SK-N-SH (cell line): ENCODE results near the gene RNF151.

Source experiments
- JUND ChIP-seq: IDR thresholded peaks from 2 replicates; pipeline ENCODE4 v1.4.0; 2012
- NRF1 ChIP-seq: IDR thresholded peaks from 2 replicates; pipeline ENCODE4 v1.6.1; 2012; ENCODE audit warnings: low read depth, mild to moderate bottlenecking, low read length
- POLR2AphosphoS5 ChIP-seq: IDR thresholded peaks from 2 replicates; pipeline ENCODE4 v1.6.1; 2012; ENCODE audit warnings: low read depth, low read length
- RAD21 ChIP-seq: IDR thresholded peaks from 2 replicates; pipeline ENCODE4 v1.6.1; 2012; ENCODE audit warnings: mild to moderate bottlenecking, low read length
- RFX5 ChIP-seq: IDR thresholded peaks from 2 replicates; pipeline ENCODE4 v1.6.1; 2012; ENCODE audit warnings: mild to moderate bottlenecking, improper control_type of control experiment, low read length
- SIN3A ChIP-seq: IDR thresholded peaks from 2 replicates; pipeline ENCODE4 v1.6.1; 2012; ENCODE audit warnings: low read depth, mild to moderate bottlenecking, low read length, moderate library complexity, borderline replicate concordance
- TAF1 ChIP-seq: IDR thresholded peaks from 2 replicates; pipeline ENCODE4 v1.6.1; 2012; ENCODE audit warnings: low read depth, mild to moderate bottlenecking, low read length, moderate library complexity, borderline replicate concordance
- TF ChIP-seq, protein P1 (sequence below): fragments of 200-600 bp; sonication (generic); IDR thresholded peaks from 2 replicates; pipeline ENCODE4 v1.6.1; 2017; ENCODE audit warnings: antibody characterized with exemption, mild to moderate bottlenecking, moderate library complexity
- TF ChIP-seq, protein P2 (sequence below): IDR thresholded peaks from 2 replicates; pipeline ENCODE4 v1.4.0; 2012; ENCODE audit warnings: low read depth

DNA sequence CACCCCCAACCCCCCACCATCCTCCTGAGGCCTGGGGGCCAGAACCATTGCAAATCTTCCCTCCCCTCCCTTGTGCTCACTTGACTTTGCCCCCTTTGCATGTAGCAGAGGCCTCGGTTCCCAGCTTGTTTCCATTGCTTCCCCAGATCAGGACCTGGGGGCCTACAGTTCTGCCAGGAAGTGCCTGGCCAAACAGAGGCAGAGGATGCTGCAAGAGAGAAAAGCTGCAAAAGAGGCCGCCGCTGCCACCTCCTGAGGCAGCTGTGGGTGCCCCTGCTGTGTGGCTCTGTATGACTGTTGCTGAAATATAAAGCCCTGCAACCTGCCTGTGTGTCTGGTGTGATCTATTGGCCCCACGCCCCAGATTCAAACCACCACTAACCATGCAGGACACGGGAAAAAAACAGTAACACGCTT, 5.0 kb upstream of the RNF151 start:
- TF ChIP-seq SIN3A (peak; percentile 12; the same call in 1 of the 2 replicates), NRF1 (no peak), JUND (no peak), RAD21 (no peak), TAF1 (no peak), RFX5 (no peak), POLR2AphosphoS5 (no peak; the same call in 1 of the 2 replicates)
- TF ChIP-seq, protein P1, sequence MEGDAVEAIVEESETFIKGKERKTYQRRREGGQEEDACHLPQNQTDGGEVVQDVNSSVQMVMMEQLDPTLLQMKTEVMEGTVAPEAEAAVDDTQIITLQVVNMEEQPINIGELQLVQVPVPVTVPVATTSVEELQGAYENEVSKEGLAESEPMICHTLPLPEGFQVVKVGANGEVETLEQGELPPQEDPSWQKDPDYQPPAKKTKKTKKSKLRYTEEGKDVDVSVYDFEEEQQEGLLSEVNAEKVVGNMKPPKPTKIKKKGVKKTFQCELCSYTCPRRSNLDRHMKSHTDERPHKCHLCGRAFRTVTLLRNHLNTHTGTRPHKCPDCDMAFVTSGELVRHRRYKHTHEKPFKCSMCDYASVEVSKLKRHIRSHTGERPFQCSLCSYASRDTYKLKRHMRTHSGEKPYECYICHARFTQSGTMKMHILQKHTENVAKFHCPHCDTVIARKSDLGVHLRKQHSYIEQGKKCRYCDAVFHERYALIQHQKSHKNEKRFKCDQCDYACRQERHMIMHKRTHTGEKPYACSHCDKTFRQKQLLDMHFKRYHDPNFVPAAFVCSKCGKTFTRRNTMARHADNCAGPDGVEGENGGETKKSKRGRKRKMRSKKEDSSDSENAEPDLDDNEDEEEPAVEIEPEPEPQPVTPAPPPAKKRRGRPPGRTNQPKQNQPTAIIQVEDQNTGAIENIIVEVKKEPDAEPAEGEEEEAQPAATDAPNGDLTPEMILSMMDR, result no peak
- TF ChIP-seq, protein P2, sequence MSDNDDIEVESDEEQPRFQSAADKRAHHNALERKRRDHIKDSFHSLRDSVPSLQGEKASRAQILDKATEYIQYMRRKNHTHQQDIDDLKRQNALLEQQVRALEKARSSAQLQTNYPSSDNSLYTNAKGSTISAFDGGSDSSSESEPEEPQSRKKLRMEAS, result no peak
